HG03378 (cell line): Measurements from ENCODE around the gene SESTD1.
"Not testable (repeated sequence)": the region's sequence is repeated elsewhere in the genome, so short reads cannot be mapped to it uniquely, and the experiment has no call there.

Experiments
- ATAC-seq: cut with Tn5 transposase; IDR thresholded peaks from one replicate; pipeline ENCODE4 v1.9.1; 2021; ENCODE audit warnings: mild to moderate bottlenecking, moderate library complexity; ENCODE audit not compliant: unreplicated experiment

The SESTD1 gene

DNA sequence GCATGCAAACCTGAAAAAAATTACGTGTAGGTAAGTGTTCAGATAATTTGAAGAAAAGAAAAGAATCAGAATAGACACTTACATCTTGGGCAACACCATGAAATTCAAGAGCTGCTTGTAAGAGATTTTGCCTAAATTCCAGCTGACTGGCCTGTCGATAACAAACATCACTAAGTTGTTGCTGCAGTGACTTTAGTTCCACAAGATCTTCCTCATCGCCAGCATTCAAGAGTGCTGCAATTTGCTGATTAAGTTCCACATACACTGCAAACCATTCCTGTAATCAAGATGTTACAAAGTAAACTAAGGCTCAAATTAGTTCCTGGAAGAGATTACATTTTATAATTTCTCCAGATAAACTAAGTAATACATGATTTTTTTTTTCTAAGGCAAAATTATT, 140.3 kb downstream of the SESTD1 start:
- no peak for ATAC-seq

DNA sequence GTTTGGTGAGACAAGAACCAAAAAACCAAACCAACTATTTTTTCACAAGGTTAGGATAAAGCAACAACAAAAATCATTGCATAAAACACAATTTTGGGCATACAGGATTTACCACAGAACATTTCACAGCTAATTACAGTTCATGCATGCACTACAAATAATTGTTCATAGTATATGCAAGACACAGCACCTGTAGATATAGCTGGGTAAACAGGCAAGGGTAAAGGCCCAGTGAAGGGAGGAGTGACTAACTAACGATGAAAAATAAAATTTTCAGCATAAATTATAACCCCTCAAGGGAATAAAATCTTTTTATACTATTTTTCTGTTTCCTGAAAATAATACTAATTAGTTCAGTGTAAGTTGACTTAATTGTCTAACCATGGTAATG, 141.4 kb downstream of the SESTD1 start:
- no peak for ATAC-seq

DNA sequence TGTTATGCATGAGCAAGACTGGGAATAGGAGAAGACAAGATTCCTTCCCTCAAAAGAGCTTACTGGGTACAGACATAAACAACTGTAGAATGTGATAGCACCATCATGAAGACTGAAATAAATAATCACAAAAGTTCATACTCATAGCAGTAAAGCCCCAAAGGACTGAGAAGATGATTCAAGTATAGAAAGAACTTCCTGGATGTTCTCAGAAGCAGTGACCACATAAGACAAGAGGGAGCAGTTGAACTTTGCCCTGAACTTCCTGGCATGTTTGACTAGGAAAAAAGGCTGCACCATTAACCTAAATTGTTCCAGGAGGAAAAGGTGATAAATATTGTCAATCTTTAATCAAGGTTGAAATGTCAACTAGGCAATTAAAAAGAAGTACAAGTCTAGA, 156.9 kb downstream of the SESTD1 start:
- ATAC-seq = peak; percentile 59

DNA sequence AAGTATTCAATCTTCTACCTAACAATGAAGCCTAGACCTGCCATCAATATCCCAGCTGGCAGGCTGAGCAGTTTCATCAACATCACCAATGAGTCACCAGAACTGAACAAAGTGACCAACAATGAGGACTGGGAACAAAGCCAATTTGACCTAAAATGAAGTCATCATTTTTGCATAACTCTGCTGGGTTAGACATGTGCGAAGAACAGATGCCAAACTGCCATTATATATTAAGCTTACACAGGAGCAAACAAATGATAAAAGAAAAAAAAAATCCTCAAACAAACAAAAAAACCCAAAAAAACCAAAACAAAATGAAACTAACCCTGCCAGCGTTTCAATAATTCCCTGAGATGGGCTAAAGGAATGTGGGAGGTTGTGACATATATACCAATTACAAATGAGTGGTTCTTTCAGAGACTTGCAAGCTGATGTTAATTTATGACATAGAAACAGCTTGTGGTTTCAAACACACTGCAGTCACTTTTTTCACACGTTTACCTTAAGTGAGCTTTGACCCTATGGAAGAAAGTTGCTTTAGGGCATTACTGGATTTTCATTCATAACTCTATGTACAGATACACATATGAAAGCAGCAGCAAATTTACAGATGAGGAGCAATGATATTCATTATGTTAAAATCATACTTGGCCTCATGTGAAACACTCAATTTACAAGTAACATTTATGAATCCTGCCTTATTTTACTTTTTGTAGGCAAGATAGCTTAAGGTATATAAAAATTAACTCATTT, 157.8 kb downstream of the SESTD1 start:
- ATAC-seq = peak; percentile 84

DNA sequence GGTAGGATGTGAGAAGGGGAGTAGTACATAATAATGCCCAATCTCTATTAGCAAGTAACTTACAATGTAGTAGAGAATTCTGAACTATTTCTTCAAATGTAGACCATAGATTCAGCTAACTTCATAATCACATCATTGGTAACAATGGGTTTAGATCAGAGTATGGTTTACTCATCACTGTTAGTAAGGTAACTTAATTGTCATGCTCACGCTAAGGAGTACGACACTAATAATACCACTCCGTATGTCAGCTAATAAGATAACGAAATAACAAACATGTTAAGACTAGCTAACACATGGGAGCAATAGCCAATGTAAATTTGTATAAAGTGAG, 158.3 kb downstream of the SESTD1 start:
- peak; percentile 8 for ATAC-seq

DNA sequence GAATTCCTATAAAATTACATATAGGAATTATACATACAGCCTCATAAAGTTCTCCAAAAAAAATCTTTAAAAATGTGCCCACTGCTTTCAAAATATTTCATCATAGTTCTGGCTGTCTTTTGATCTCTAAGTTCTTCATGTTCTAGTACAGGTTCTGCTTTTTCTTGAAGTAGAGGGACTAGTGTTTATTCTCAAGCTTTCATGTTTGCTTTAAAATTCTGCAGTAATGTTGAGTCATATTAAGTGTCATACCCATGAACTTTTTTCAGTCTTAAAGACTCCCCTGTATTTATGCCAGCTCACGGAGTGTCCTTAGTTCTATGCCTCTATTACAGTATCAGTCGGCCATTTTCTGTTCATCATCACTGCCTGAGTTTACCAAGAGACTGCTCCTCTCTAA, 159.9 kb downstream of the SESTD1 start:
- ATAC-seq = no peak

DNA sequence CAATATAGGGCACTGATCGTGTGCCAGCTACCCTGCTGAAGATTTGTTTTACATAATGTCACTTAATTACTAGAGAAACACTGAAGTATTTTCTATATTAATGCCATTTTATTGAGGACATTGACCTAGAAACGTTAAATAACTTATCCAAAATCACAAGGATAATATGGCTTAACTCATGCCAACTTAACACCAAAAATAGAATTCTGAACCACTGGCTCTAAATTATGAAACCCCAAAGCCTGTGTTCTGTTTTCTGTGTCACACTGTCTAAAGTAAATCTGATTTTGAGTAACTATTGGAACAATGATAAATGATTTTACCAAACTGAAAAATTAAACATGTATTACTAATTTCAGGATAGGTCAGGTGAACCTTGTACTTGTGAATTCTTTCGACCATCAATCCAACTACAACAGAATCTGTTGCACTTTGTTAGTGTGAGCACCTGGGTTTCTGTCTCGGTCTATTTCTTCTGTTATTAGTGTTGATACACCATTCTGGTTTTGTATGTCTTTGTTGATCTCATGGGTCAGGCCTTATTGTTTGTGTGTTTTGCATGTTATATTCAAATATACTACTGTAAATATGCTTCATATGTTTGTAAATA, 166.4 kb downstream of the SESTD1 start:
- ATAC-seq = no peak

DNA sequence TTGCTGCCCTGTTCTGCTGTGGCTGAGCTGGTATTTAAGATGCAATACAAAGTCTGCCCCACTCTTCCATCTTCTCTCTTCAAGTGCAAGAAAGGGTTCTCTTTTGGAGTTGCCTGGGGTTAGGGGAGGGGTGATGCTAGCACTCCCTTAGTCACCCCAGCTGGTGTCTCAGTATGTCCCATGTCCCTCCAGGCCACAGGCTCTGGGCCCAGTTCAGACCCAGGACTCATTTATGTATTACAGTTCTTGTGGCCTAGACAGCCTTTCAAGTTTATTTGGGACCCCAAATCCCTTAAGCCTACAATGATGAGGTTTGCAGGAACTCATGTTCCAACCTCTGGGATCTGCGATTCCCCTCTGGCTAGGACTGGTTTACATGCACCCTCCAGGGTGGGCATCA, 167.5 kb downstream of the SESTD1 start:
- no peak for ATAC-seq

DNA sequence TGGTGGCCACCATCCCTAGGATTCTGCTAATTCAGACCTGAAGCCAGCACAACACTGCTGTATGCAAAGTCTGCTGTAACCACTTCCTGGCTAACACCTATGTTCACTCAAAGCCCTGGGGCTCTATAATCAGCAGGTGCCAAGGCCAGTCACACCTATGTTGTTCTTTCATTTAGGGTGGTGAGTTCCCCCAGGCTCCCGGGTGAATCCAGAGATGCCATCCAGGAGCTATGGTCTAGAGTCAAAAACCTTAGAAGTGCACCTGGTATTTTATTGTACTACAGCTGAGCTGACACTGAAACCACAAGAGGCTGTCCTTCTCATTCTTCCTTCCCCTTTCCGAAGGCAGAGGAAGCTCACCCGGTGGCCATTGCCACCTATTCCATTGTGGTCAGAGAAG, 168.5 kb downstream of the SESTD1 start:
- ATAC-seq = peak; percentile 98

DNA sequence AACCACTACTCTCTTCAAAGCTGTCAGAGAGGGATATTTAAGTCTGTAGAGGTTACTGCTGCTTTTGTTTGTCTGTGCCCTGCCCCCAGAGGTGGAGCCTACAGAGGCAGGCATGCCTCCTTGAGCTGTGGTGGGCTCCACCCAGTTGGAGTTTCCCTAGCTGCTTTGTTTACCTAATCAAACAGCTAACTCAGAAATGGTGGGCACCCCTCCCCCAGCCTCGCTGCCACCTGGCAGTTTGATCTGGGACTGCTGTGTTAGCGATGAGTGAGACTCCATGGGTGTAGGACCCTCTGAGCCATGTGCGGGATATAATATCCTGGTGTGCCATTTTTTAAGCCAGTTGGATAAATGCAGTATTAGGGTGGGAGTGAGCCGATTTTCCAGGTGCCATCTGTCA, 171.7 kb downstream of the SESTD1 start:
- ATAC-seq = not testable (repeated sequence)

DNA sequence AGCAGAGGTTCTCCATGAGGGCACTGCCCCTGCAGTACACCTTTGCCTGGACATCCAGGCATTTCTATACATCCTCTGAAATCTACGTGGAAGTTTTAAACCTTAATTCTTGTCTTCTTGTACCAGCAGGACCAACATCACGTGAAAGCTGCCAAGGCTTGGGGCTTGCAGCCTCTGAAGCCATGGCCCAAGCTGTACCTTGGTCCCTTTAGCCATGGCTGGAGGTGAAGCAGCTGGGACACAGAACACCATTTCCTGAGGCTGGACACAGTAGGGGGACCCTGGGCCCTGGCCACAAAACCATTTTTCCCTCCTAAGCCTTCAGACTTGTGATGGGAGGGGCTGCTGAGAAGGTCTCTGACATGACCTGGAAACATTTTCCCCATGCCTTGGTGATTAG, 181.9 kb downstream of the SESTD1 start:
- no peak for ATAC-seq

DNA sequence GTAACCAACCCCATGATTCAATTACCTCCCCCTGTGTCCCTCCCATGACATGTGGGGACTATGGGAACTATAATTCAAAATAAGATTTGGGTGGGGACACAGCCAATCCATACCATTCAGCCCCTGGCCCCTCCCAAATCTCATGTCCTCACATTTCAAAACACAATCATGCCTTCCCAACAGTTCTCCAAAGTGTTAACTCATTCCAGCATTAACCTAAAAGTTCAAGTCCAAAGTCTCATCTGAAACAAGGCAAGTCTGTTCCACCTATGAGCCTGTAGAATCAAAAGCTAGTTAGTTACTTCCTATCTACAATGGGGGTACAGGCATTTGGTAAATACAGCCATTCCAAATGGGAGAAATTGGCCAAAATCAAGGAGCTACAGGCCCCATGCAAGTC, 182.7 kb downstream of the SESTD1 start:
- ATAC-seq = no peak

DNA sequence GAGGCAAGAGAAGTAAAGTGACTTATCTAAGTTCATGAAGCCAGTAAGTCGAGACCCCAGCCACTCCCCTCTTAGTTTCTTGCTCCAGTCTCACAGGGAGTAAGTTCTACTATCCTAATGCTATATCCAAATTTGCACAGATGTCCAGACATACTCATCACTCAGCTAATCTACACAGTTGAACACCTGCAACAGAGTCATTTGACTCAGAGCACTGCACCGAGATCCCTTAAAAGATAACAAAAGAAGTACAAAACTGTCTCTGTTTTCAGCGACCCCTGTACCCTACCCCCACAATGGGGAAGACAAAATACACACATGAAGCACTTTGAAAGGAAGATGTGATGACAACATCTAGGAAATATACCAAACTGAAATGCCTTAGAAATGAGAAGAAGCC, 192.1 kb downstream of the SESTD1 start:
- no peak for ATAC-seq

DNA sequence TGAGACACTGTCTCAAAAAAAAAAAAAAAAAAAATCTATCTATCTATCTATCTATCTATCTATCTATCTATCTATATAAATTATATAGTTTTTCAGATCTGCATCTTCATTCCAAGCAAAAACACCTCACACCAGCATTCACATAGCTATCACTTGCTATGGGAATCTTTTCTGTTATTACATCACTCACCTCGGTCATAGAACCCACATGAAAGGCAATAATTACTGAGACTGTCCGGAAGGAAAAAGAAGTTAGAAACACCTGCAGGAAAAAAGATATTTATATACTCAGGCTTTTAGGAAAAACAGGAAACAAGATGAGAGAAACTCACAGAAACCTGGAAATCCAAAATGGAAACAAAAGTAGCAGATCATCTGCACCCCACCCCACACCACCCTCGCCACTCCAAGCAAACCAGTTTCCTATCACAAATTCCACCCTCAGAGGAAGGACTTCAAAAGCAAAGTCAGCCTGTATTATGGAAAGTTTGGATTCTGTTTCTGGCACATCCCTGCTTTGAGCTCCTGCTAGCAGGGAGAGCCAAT, 192.7 kb downstream of the SESTD1 start:
- no peak for ATAC-seq

DNA sequence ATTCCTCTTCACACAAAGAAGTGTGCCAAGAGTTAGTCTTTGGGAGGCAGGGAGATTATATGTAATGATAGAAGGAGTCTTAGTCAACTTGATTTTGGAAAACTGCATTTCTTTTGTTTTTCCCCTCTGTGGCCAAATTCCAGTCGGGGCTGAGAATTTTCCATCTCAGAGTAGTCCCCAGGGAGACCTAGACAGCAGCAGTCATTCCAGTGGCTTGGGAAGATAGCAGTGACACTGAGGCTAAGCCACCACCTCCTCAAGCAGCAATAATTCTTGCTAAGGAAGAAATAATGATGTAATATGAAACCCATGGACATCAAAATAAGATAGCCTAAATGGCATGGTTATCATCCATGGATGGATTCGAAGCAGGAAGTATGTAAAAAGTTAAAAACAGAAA, 193.7 kb downstream of the SESTD1 start:
- ATAC-seq = no peak

DNA sequence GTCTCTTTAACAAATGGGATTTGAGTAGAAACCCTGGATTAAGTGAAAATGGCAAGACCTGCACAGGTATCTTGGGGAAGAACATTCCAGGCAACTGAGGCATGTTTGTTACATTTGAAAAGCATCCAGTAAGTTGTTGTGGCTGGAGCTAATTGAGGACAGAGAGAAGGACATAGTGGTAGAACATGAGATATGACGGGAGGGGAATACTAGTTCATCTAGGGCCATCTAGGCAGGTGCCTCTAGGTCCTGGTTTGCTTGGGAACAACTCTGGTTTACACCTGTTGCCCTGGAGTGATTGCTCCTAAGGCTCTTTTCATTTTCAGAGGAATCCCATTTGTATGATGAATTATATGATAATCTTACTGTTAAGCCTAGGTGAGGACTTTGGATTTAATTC, 194.9 kb downstream of the SESTD1 start:
- no peak for ATAC-seq

DNA sequence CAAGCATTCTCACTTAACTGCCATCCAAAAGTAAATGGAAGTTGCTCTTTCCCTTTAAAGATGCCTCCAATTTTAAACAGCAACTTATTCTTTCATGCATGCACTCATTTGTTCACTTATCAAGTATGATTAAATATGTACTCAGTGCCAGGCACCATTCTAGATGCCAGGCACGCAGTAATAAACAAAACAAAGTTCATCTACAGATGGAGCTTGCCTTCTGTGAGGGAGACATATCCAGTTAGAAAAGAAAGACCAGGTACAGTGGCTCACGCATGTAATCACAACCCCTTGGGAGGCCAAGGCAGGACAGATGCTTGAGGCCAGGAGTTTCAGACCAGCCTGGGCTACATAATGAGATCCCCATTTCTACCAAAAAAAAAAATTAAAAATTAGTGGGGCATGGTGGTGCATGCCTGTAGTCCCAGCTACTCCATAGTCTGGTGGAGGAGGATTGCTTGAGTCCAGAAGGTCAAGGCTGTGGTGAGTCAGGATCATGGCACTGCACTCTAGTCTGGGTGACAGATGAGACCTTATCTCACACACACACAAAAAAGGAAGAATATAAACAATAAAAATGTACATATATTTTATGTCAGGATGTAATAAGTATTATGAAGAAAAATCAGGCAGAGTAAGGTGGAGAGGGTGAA, 195.5 kb downstream of the SESTD1 start:
- ATAC-seq = no peak

DNA sequence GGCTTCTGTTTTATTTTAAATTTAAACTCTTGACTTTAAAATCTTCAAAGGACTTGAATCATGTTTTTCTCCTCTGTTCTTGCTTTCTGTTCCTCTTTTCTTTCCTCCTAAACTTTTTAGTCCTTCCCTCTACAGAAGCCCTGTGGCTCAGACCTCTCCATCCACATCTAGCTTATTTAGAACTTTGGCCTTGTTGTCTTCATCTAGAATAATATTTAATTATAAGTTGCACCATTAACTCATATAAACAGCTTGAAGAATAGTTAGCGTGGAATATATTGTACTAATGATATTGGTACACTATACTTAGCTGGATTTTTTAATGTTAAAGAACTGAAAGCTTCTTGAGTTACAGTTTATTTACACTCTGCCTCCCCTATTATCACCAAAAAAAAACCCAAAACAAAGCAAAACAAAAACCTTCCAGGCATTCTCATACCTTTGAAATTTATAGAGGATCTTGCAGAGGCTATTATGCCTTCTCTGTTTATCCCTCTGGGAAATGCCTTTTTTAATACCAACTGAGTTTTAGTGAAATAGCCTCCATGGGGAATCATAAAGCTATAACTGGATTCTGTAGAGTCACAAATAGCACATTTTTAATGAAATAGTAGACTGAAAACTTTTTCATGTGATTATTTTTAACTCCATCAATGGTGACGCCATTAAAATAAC, 205.5 kb downstream of the SESTD1 start:
- peak; percentile 92 for ATAC-seq

DNA sequence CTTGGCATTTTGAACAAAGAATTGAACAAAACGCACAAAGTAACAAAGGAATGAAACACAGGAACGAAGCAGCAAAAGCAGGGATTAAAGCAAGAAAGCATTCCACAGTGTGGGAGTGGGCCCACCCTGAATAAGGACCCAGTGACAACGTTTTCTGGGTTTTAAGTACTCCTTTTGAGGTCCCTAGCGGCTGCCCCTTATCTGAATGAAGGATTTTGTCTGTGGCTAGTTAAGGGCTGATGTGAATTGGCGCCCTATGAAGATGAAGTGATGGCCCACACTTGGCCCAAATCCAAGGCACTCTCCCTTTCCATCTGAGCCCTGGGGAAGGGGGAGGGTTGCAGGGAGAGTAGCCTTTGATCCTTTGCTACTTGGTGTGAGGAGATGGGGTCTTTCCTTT, 206.9 kb downstream of the SESTD1 start:
- ATAC-seq = no peak

DNA sequence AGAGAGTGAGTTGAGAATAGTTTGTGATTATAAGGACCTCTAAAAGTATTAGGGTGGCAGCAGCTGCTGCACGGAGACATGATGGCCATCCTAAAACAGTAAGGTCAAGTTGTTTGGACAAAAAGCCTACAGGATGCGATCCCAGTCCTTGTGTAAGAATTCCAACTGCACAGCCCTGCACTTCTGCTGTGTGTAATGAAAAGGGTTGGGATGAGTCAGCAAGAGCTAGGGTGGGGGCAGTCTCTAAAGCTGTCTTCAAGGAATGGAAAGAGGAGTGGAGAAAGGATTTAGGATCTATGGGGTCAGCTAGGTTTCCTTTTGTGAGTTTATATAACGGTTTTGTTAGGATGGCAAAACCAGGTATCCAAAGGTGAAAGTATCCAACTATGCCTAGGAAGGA, 211.1 kb downstream of the SESTD1 start:
- not testable (repeated sequence) for ATAC-seq
